CD8-positive, alpha-beta memory T cell (primary cell): Measurements from ENCODE around the gene NUFIP1. TPM values are rescaled to one million over a fixed set of nuclear protein-coding genes. Genes with fewer than 3 reads are reported as not detected.
"Not testable (repeated sequence)": the region's sequence is repeated elsewhere in the genome, so short reads cannot be mapped to it uniquely, and the experiment has no call there.

Experiments used
- CTCF ChIA-PET: fragments of 350-600 bp; sonication (Branson Sonifier 250); formaldehyde crosslinking; loops from one replicate; lab custom pipeline; 2021; ENCODE audit warnings: antibody characterized with exemption; lab: Charles Lee
- POLR2A ChIA-PET: fragments of 350-600 bp; sonication (Branson Sonifier 250); formaldehyde crosslinking; loops from one replicate; lab custom pipeline; 2021; ENCODE audit warnings: antibody characterized with exemption; lab: Charles Lee
- DNase-seq, 5 donors: peaks; one replicate each; pipeline versions ENCODE4 v3.0.0 to v3.0.0-alpha.2; 2020 to 2022; ENCODE audit warnings: mixed read lengths in 1 of 5
- H3K27ac ChIP-seq: one replicate; pipeline ENCODE4 v1.7.0; 2013; ENCODE audit warnings: low read depth, mild to moderate bottlenecking, low read length, moderate library complexity
- H3K27me3 ChIP-seq: 2 replicates; pipeline ENCODE4 v1.7.0; 2013; ENCODE audit warnings: low read length, mild to moderate bottlenecking; ENCODE audit not compliant: insufficient read depth, poor library complexity, severe bottlenecking
- H3K36me3 ChIP-seq: 2 replicates; pipeline ENCODE4 v1.7.0; 2013; ENCODE audit warnings: mild to moderate bottlenecking, low read length, moderate library complexity; ENCODE audit not compliant: insufficient read depth
- H3K4me1 ChIP-seq: 2 replicates; pipeline ENCODE4 v1.7.0; 2013; ENCODE audit warnings: mild to moderate bottlenecking, low read length, moderate library complexity; ENCODE audit not compliant: insufficient read depth
- H3K4me3 ChIP-seq: 2 replicates; pipeline ENCODE4 v1.7.0; 2013; ENCODE audit warnings: mild to moderate bottlenecking, low read length
- H3K9me3 ChIP-seq: 2 replicates; pipeline ENCODE4 v1.7.0; 2013; ENCODE audit warnings: mild to moderate bottlenecking, low read length
- H3K27ac Mint-ChIP-seq, 8 donors: one replicate each; pipeline ENCODE4 v1.8.0; 2020 to 2021; ENCODE audit warnings: mixed read lengths in 8 of 8, mild to moderate bottlenecking in 6 of 8, inconsistent platforms in 3 of 8, moderate library complexity in 3 of 8
- H3K27me3 Mint-ChIP-seq, 2 donors: one replicate each; pipeline ENCODE4 v1.8.0; 2020 to 2021; ENCODE audit warnings: mixed read lengths in 2 of 2, mild to moderate bottlenecking in 1 of 2, moderate library complexity in 1 of 2
- H3K36me3 Mint-ChIP-seq, 3 donors: one replicate each; pipeline ENCODE4 v1.8.0; 2020 to 2021; ENCODE audit warnings: mixed read lengths in 3 of 3, inconsistent platforms in 1 of 3, mild to moderate bottlenecking in 1 of 3
- H3K4me1 Mint-ChIP-seq, 3 donors: one replicate each; pipeline ENCODE4 v1.8.0; 2020 to 2021; ENCODE audit warnings: mixed read lengths in 3 of 3, inconsistent platforms in 1 of 3, mild to moderate bottlenecking in 1 of 3
- H3K4me3 Mint-ChIP-seq, 7 donors: one replicate each; pipeline ENCODE4 v1.8.0; 2020 to 2021; ENCODE audit warnings: mixed read lengths in 7 of 7, mild to moderate bottlenecking in 6 of 7, moderate library complexity in 4 of 7, inconsistent platforms in 2 of 7
- H3K9me3 Mint-ChIP-seq, 5 donors: one replicate each; pipeline ENCODE4 v1.8.0; 2020 to 2022; ENCODE audit warnings: mixed read lengths in 5 of 5, mild to moderate bottlenecking in 3 of 5, moderate library complexity in 2 of 5, inconsistent platforms in 1 of 5
- polyA plus RNA-seq: library from polyadenylated mRNA; unstranded; fragments of 300-500 nt; fragmentation: Illumina TruSeq; gene quantifications from one replicate; pipeline ENCODE4 v1.2.3, GENCODE V29; 2021
- total RNA-seq, 2 experiments: library from RNA; stranded (reverse); gene quantifications; one replicate each; pipeline ENCODE4 v1.2.3, GENCODE V29; 2021

Gene NUFIP1
- 10 to 100 TPM; 11.1 to 11.8 TPM for total RNA-seq
- 4.0 TPM for polyA plus RNA-seq

DNA sequence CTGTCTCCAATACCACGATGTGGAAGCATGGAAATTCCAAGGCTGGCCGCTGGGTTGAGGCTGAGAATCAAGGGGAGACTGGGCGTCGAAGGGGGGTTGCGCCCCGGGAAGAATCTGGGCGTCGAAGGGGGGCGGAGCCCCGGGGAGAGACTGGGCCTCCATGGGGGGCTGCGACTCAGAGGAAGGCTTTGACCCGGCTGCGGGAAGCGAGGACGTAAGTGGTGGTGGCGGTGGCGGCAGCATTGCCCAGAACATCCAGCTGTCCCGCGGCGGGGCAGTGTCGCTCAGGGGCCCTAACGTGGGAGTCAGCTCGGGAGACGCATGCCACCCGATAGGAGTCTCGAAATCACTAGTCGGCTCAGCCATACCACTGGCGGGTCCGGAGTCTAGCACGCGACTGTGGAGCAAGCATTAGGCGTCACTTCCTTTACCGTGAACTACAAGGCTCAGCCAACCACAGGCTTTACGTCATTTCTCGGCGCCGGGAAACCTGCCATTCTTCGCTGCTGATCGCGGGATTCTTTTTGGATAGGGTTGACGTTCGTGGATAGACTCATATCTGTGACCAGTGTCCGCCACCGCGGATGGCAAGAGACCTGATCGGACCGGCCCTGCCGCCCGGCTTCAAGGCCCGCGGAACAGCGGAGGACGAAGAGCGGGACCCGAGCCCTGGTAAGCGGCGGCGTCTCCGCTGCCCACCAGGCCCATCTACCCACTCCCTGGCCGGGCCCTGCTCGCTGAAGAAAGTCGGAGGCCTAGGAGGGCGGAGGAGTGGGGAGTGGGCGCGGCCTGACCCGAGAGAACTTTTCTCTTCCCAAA lies at the start of gene NUFIP1, which contains the start of gene GPALPP1:
Gene NUFIP1, minus strand, starts transcription at position 401 of the 819 bp plus-strand sequence. Its CDS starts 35 bp downstream, at position 366.
Gene GPALPP1, plus strand, starts transcription at position 468 of the 819 bp plus-strand sequence. Its CDS starts 117 bp downstream, at position 585.
- peak within 1 kb of the TSS; percentile 93 to 100 (median 99) for H3K4me3 Mint-ChIP-seq
- Histone ChIP-seq H3K36me3 (no peaks in the 10 kb centered on the region), H3K9me3 (no peaks in the 10 kb centered on the region), H3K4me1 (peaks cover 26% of the 10 kb centered on the region), H3K27me3 (no peaks in the 10 kb centered on the region), H3K27ac (peak within 1 kb of the TSS; percentile 91), H3K4me3 (peak within 1 kb of the TSS; percentile 92)
- peak within 1 kb of the TSS; percentile 94 to 100 (median 99) for H3K27ac Mint-ChIP-seq
- peaks cover 0 to 33% (median 7%) of the 10 kb centered on the region in 3 donors for H3K36me3 Mint-ChIP-seq
- peaks cover 0 to 2% of the 10 kb centered on the region in 2 donors for H3K27me3 Mint-ChIP-seq
- H3K4me1 Mint-ChIP-seq, result peaks cover 55 to 72% (median 62%) of the 10 kb centered on the region in 3 donors
- ChIA-PET POLR2A (interaction anchor here (0.6 kb wide), 1 partner anchor 71 kb away, joined by 3 read pairs; no protein-coding TSS in a partner anchor), CTCF (interaction anchor here (1.0 kb wide), 1 partner anchor 71 kb away, joined by 3 read pairs; no protein-coding TSS in a partner anchor)
- H3K9me3 Mint-ChIP-seq, result no peaks in the 10 kb centered on the region
- peak; percentile 84 to 94 (median 89) for DNase-seq

DNA sequence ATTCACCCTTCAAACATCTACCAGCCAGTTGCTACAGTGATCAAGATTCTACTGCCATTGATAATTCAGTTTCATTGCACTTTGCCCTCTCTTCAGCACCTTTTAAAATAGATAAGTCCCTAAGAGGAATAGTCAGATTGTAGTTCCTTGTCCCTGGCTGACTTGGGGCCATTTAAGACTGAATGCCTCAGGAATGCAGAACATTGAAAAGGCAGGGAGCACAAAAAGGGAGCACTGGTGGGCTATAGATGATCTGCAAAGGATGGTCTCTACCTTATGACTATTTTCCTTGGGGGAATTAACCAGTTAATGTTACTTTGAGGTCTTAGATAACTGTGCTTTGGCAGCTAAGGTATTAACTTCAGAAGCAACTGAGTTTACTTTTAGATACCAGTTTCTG lies 46.9 kb upstream of the NUFIP1 start:
- Mint-ChIP-seq H3K4me3 (no peak overlapping the region), H3K27ac (no peak overlapping the region), H3K27me3 (no peaks in the 10 kb centered on the region), H3K9me3 (no peaks in the 10 kb centered on the region), H3K36me3 (peaks cover 0 to 27% (median 6%) of the 10 kb centered on the region in 3 donors), H3K4me1 (no peaks in the 10 kb centered on the region)
- no peak overlapping the region for H3K4me3 ChIP-seq
- H3K9me3 ChIP-seq, result no peaks in the 10 kb centered on the region
- no peaks in the 10 kb centered on the region for H3K27me3 ChIP-seq
- peaks cover 5% of the 10 kb centered on the region for H3K36me3 ChIP-seq
- ChIA-PET CTCF (no interaction called here), POLR2A (no interaction called here)
- H3K4me1 ChIP-seq, result no peaks in the 10 kb centered on the region
- DNase-seq, result no peak
- H3K27ac ChIP-seq, result no peak overlapping the region

DNA sequence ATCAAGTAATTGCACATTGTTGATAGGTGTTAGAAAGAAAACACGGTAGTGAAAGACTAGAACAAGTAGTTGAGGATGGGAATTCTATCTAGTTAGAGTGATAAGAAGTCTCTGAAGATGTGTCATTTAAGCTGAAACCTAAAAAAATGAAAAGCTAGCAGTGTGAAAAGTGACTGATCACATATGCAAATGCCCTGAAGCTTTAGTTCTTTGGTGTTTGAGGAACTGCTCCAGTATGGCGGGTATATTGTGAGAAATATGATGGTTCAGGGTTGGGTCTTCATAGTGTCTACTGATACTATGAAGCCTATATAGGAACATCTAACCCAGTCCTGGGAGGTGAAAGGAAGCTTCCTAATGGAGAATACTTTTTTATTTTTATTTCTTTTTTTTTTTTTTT lies 45.1 kb upstream of the NUFIP1 start:
- no peaks in the 10 kb centered on the region for H3K4me1 Mint-ChIP-seq
- peaks cover 0 to 34% (median 7%) of the 10 kb centered on the region in 3 donors for H3K36me3 Mint-ChIP-seq
- H3K36me3 ChIP-seq, result peaks cover 5% of the 10 kb centered on the region
- H3K9me3 ChIP-seq, result no peaks in the 10 kb centered on the region
- H3K4me3 Mint-ChIP-seq, result no peak overlapping the region
- no peak overlapping the region for H3K27ac ChIP-seq
- CTCF ChIA-PET, result interaction anchor here (0.9 kb wide), 1 partner anchor 13 kb away, joined by 3 read pairs; no protein-coding TSS in a partner anchor
- no peak overlapping the region for H3K4me3 ChIP-seq
- no peaks in the 10 kb centered on the region for H3K4me1 ChIP-seq
- H3K27me3 Mint-ChIP-seq, result no peaks in the 10 kb centered on the region
- H3K27me3 ChIP-seq, result no peaks in the 10 kb centered on the region
- no peak for DNase-seq
- POLR2A ChIA-PET, result no interaction called here
- peak overlapping the region in 1 of 8 donors; percentile 79 for H3K27ac Mint-ChIP-seq
- H3K9me3 Mint-ChIP-seq, result no peaks in the 10 kb centered on the region

DNA sequence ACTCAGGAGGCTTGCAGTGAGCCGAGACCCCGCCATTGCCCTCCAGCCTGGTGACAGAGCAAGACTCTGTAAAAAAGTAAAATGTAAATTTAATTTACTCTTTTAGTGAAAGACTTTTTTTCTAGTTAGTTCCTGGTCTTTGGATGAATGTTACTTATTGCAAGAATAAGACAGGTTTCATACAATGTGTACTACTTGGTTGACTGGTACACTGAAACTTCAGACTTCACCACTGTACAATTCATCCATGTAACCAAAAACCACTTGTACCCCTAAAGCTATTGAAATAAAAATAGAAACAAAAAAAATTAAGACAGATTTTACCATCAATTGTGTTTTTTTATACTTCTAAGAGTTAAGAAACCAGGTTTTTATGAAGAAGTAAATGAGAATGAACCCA lies 35.6 kb upstream of the NUFIP1 start:
- Histone ChIP-seq H3K4me1 (no peaks in the 10 kb centered on the region), H3K27ac (no peak overlapping the region), H3K4me3 (no peak overlapping the region), H3K27me3 (no peaks in the 10 kb centered on the region), H3K36me3 (peaks cover 9% of the 10 kb centered on the region), H3K9me3 (no peaks in the 10 kb centered on the region)
- H3K4me3 Mint-ChIP-seq, result no peak overlapping the region
- H3K36me3 Mint-ChIP-seq, result peaks cover 3 to 69% (median 16%) of the 10 kb centered on the region in 3 donors
- ChIA-PET POLR2A (no interaction called here), CTCF (no interaction called here)
- no peak overlapping the region for H3K27ac Mint-ChIP-seq
- no peaks in the 10 kb centered on the region for H3K27me3 Mint-ChIP-seq
- no peaks in the 10 kb centered on the region for H3K9me3 Mint-ChIP-seq
- H3K4me1 Mint-ChIP-seq, result no peaks in the 10 kb centered on the region
- no peak for DNase-seq

DNA sequence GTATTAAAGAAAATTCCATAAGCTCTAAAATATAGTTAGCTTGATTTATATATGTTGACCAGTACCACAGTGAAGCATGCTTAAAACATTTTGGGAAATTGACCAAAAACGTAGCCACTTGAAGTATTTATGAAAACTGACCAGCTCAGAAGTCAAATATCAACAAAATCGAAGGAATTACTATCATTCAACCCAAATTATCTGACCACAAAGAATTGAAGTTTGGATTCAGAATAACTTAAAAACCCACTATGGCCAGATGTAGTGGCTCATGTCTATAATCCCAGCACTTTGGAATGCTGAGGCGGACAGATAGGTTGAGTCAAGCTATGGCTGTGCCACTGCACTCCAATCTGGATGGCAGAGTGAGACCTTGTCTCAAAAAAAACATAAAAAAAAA lies 32.0 kb upstream of the NUFIP1 start:
- Mint-ChIP-seq H3K9me3 (no peaks in the 10 kb centered on the region), H3K27me3 (no peaks in the 10 kb centered on the region), H3K27ac (no peak overlapping the region), H3K4me1 (no peaks in the 10 kb centered on the region), H3K4me3 (no peak overlapping the region), H3K36me3 (peaks cover 4 to 58% (median 19%) of the 10 kb centered on the region in 3 donors)
- no peak for DNase-seq
- Histone ChIP-seq H3K27me3 (no peaks in the 10 kb centered on the region), H3K9me3 (no peaks in the 10 kb centered on the region), H3K27ac (no peak overlapping the region), H3K4me3 (no peak overlapping the region), H3K4me1 (no peaks in the 10 kb centered on the region), H3K36me3 (peaks cover 9% of the 10 kb centered on the region)
- CTCF ChIA-PET, result interaction anchor here (0.6 to 1.5 kb wide), 2 partner anchors 103 to 287 kb away, joined by 3 read pairs; no protein-coding TSS in a partner anchor
- POLR2A ChIA-PET, result no interaction called here

DNA sequence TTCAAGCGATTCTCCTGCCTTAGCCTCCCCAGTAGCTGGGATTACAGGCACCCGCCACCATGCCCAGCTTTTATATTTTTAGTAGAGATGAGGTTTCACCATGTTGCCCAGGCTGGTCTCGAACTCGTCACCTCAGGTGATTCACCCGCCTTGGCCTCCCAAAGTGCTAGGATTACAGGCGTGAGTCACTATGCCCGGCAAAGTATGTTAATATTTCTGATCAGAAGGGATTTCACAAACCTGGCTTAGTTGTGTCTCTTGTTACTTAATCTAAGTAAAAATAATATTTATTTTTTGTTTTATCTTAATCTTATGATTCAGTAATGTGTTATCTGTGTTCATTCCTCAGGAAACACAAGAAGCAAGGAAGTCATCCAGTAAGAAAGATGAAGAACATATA lies 30.7 kb upstream of the NUFIP1 start:
- CTCF ChIA-PET, POLR2A ChIA-PET, H3K4me3 ChIP-seq, H3K9me3 Mint-ChIP-seq, DNase-seq, H3K27ac ChIP-seq, H3K27me3 Mint-ChIP-seq, H3K4me3 Mint-ChIP-seq, H3K4me1 Mint-ChIP-seq, H3K9me3 ChIP-seq, H3K4me1 ChIP-seq, H3K27ac Mint-ChIP-seq, H3K27me3 ChIP-seq: not testable (repeated sequence)
- H3K36me3 ChIP-seq, result peaks cover 16% of the 10 kb centered on the region
- H3K36me3 Mint-ChIP-seq, result peaks cover 7 to 62% (median 22%) of the 10 kb centered on the region in 3 donors

DNA sequence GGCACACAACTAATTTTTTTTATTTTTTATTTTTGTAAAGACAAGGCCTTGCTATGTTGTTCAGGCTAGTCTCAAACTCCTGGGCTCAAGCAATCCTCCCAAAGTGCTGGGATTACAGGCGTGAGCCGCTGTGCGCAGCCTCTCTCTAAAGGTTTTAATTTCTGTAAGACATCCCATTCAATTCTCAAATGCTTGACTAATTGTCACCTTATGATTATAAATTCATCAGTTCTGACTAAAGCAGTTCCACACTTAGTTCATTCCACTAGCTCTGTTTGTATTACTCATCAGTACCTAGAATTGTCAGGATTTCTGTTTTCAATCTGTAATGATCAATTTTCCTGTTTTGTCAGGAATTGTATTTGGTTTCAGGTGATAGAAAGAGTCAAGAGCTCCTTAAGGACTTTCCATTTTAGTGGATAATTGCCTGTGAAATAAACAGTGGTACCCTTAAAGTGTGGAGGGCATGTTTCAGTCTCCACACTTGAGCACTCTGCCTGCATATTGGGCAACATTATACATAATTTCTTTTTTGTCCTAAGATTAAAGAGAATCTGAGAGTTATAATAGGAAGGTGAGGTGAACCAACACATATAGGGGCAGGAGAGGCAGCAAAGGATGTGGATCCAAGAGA lies 27.6 kb upstream of the NUFIP1 start:
- ChIA-PET CTCF (interaction anchor here (0.6 kb wide), 1 partner anchor 355 kb away, joined by 3 read pairs; no protein-coding TSS in a partner anchor), POLR2A (interaction anchor here (0.5 kb wide), 1 partner anchor 60 kb away, joined by 4 read pairs; no protein-coding TSS in a partner anchor)
- peaks cover 21% of the 10 kb centered on the region for H3K36me3 ChIP-seq
- no peaks in the 10 kb centered on the region for H3K9me3 ChIP-seq
- Mint-ChIP-seq H3K4me3 (no peak overlapping the region), H3K36me3 (peaks cover 7 to 66% (median 18%) of the 10 kb centered on the region in 3 donors), H3K4me1 (no peaks in the 10 kb centered on the region), H3K27me3 (no peaks in the 10 kb centered on the region), H3K27ac (no peak overlapping the region), H3K9me3 (no peaks in the 10 kb centered on the region)
- no peak overlapping the region for H3K27ac ChIP-seq
- no peaks in the 10 kb centered on the region for H3K4me1 ChIP-seq
- no peak overlapping the region for H3K4me3 ChIP-seq
- DNase-seq, result no peak
- no peaks in the 10 kb centered on the region for H3K27me3 ChIP-seq
